GF-D8 (cell line): ENCODE results near the gene ZNRF1.

ENCODE experiments used
- DNase-seq: peaks from one replicate; lab custom pipeline; 2025; lab: John Stamatoyannopoulos, UW

ZNRF1 gene

DNA sequence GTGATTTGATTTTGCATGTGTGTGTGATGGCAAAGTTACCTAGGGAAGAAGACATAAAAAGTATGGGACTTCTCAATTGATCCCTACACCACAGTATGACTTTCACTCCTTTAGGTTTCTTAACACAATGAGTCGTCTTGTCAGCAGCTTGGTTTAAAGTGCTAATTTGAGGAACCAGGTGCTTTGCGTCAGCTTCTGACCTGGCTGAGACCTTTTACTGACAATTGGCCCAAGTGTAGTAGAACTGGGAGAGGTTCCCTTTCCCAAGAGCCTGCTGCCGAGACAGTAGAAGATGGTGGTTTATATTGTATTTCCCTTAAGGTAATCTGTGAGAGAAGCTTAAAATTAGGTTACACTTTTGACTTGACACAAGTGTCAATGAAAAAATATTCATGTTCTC lies 62.8 kb downstream of the ZNRF1 start:
- DNase-seq = no peak

DNA sequence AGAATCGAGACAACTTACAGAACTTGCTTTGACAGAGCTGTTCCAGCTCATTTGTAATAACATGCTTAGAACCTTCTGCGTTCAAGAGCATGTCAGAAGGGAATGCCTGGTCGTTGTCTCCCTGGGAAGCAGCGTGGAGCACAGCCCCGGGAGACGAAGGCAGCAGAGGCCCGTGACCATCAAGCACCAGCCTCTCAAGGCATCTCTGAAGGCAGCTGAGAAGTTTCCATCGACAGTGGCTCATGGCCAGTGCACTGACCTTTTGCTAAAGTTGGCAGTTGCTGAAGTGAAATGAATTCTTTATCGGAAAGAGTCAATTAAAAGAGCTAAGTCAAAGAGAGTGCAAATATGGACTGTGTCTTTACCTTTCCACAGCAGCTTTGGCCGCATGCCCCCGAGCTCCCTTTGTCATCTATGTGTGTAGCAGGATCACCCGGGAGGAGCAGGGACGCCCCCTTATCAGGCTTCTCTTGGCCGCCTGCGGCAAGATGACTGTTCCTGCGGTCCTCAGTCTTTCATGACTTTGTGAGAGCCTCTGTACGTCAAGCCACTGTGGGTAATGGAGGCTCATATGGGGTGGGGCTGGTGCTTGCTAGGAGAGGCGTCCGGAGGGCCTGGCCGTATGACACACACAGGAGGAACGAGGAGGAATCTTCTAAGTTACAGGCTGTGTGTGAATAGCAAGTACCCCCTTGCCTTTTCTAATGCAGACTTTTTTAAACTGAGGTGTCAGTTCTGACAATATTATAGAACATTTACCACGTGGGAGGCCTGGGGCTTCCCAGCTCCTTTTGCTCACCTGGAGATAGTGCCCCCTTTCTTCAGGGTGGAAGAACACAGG lies 63.5 kb downstream of the ZNRF1 start:
- no peak for DNase-seq

DNA sequence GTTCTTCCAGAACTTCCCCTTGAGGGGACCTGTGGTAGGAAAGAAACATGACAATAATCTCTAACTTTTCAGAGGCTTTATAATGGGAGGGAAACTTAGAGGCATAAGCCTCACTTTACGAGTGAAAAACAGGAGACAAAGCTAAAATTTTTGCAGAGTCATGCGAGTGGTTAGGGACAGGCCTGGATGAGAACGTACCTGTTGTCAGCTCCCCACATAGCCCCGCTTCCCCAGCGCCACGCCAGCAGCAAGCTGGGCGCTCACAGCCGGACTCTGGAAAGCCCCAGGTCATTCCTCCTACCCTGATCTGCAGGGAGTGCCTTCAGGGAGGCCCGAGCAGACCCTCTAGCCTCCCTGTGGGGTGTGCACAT lies 64.1 kb downstream of the ZNRF1 start:
- DNase-seq = no peak

GRCh38 chr16:75063549-75064088 lies 64.8 kb downstream of the ZNRF1 start:
- DNase-seq = no peak

GRCh38 chr16:75064403-75065148 lies 65.8 kb downstream of the ZNRF1 start:
- peak; percentile 94 for DNase-seq

- peak; percentile 47 for DNase-seq
These were observed 66.3 kb downstream of the ZNRF1 start for GRCh38 chr16:75065149-75065505.

- DNase-seq = no peak
These were observed 66.8 kb downstream of the ZNRF1 start for GRCh38 chr16:75065521-75066149.

DNA sequence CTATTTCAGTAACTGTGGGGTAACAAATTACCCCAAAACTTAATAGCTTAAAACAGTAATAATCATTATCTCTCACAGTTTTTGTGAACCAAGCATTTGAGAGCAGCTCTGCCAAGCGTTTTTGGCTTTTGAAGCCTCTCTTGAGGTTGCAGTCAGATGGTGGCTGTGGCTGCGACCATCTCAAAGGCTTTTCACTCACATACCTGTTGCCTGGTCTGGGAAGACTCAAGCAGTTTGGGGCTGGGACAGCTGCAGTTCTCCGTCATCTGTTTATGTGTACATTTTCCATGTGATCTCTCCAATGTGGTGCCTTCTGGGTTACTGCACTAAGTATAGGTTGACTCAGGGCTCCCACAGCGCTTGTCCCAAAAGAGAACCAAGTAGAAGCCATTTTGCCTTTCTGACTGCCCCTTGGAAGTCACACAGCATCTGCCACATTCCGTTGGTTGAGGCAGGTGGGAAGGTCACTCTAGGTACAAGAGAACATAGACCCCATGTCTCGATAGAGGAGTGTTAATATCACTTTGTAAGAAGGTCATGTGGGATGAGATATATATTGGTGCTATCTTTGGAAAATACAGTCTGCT lies 68.1 kb downstream of the ZNRF1 start:
- no peak for DNase-seq

- DNase-seq = no peak
These were observed 69.5 kb downstream of the ZNRF1 start for GRCh38 chr16:75068085-75069031.

DNA sequence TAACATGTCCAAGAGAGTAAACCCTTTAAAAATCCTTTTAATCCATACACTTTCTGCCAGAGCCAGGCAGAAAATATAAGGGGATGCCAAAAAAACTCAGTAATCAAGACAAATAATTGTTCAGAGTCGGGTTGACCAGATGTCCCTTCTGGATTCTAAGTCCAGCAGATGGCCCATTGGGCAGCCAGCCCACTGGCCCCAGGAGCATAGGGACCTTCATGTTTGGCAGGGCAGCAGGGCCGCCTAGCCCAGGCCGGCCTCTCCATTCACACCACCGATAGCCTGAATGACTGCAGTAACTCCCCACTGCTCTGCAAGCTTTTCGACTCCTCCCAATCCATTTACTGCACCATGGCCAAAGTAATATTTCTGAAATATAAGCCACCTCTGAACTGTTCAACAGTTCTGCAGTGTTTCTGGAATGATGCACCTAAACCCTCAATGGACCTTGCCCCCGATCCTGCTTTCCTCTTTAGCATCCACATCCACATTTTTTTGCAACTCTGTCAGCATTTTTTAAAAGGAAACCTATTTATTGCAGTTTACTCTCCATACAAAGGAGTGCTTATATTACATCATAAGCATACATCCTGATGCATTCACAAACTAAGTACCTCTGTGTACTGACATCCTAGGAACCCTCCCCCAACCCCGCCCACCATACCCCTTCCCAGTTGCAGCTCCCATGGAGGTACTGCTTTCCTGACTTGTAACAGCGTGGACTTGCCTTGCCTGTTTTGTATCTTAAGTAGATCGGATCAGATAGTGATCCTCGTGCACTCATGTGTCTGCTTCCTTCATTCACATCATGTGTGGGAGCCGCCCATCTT lies 71.4 kb downstream of the ZNRF1 start:
- DNase-seq = no peak

DNA sequence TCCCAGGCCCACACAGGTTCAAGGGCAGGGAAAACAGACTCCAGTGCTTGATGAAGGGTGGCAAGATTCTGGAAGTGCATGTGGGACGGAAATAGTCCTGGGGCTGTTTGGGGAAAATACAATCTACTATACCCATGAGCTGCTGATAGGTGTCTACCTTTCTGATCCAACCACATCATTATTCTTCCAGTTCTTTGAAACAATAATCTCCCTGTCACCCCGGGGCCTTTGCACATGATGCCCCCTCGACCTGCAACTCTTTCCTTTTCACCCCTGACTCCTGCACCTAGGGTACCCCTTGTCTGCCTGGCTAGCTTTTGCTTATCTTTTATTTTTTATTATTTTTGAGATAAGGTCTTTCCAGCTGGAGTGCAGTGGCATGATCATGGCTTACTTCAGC lies 72.8 kb downstream of the ZNRF1 start:
- DNase-seq = no peak

DNA sequence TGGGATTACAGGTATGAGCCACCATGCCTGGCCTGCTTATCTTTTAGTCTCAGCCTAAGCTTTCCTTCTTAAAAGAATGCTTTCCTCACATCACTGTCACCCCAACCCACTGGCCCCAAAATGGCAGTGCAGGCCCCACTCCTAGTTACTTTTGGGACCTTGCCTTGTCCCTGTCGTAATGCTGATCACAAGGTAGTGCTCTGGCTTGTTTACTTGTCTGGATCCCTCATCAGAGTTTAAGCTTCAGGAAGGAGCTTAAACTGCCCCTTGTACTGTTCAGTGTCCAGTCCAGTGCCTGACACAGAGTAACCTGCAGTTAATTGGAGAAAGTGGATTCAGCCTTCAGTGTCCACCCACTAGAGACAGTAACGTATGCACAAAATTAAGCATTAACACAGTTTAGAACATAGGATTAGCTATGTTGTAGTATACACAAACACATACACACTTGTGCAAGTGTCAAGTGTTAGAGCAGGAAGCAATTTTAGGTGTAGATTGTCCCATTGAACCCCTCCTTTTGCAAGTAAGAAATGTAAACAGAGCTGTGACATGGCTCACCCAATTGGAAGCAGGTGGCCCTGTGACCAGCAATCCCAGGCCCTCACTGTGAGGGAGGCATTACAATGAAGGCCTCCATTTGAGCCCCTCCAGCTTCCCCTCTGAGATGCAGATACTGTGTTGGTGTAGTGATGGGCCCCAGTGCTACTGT lies 73.6 kb downstream of the ZNRF1 start:
- DNase-seq = no peak

DNA sequence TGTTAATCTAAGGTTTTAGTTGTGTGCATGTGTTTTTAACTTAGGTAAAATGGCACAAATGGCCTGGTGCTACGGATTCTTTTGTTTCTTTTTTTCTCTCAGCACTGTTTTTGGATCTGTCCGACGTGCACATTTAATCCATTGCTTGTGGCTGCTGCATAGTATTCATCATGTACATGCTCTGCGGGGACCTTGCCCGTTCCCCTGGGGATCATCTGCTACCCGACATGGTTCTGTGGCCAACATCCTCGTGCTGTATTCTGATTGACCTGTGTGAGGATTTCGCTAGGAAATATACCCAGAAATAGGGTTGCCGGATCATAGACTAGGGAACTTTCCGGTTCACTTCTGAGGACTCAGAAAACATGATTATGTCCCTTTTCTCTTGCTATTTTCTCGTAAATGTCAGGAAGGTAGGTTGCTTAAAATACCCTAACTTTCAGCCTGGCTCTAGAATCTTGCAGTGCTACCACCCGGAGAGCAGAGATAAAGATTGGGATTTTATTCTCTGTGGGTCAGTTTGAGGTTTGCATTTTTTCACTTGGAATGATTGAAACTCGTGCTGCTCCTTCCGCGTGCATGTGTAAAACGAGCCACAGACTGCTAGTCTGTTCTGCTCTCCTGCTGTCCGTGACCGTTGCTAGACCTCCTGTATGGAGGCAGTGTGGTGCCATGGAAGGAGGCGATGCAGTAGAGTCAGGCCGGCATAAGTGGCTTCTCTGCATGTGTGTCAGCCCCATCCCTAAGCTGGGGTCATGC lies 74.9 kb downstream of the ZNRF1 start:
- DNase-seq = no peak

DNA sequence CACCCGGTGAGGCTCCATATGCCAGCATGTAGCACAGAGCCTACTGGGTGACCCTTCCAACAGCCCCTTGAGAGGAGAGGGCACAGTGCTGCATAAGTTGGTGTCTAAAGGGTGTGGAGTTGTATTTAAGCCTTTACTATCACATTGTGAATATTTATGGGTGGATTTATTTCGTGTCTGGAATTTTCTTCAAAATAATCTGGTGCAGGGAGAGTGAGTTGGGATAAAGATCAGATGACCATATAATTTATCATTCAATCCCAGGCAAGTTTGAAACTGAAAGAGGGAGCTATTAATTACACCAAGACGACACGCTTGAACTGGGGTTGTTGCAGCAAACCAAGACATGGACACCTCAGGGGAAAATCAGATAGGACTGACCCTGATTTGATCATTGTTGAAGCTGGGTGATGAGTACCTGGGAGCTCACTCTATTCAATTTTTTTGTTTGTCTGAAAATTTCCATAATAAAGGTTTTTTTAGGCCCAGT lies 75.5 kb downstream of the ZNRF1 start:
- DNase-seq = no peak

GRCh38 chr16:75074920-75075687 lies 76.3 kb downstream of the ZNRF1 start:
- peak; percentile 99 for DNase-seq

DNA sequence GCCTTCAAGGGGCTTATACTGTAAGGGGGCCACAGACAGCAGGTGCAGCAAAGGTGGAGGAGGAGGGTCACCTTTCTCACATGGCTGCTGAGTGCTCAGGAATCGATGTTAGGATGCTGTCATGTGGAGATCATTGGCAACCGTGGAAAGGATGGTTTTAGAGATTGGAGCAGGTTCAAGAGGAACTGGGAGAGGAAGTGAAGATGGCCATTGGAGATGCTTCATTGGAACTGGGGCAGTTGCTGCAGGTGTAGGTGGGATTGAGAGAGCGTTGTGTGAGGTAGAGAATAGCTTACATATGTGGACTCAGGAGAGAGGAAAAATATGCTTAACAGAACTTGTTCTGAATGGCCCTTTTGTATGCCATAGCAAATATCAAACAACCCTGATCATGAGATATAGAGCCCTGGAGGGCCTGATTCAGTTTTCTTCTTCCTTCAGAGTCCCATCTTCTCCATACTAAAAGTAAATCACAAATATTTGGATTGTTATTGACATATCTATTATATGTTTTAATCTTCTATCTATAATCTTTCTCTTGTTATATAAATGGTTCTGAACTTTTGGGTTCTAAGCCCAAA lies 77.0 kb downstream of the ZNRF1 start:
- DNase-seq = no peak

DNA sequence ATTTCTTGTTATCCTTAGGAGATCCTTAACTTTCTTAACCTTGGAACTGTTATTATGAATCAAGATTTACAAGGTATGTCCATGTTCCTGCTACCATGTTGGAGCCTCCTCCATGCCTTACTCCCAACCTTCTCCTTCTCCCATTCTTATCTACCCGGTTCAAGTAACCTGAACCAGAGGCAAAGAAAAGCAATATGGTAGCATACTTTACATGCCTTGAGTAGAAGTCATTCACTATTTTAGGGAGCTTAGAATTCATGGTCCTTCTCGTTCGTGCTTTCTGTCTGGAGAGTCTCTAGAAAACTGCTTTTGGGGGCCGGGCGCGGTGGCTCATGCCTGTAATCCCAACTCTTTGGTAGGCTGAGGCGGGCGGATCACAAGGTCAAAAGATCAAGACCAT lies 80.1 kb downstream of the ZNRF1 start:
- no peak for DNase-seq
